Bronchial epithelial cell (primary cell): ENCODE data around the gene GJC2. TPM values are rescaled to one million over a fixed set of nuclear protein-coding genes. Genes with fewer than 3 reads are reported as not detected.

Experiments used
- DNase-seq: peaks from one replicate; pipeline ENCODE4 v3.0.0-alpha.2; 2010; ENCODE audit warnings: low read depth
- FAIRE-seq: peaks from 2 replicates; lab custom pipeline; 2011; peaks lifted over from hg19 to GRCh38; lab: Jason Lieb, UNC
- H3K27me3 ChIP-seq: 2 replicates; pipeline ENCODE4 v1.5.1; 2011; ENCODE audit warnings: low read length; ENCODE audit not compliant: control insufficient read depth, insufficient read depth
- H3K36me3 ChIP-seq: 2 replicates; pipeline ENCODE4 v1.5.1; 2011; ENCODE audit warnings: low read length; ENCODE audit not compliant: control insufficient read depth, insufficient read depth
- H3K4me3 ChIP-seq: 2 replicates; pipeline ENCODE4 v1.5.1; 2011; ENCODE audit warnings: mild to moderate bottlenecking, low read depth, low read length, control low read depth
- CTCF ChIP-seq: IDR thresholded peaks from 2 replicates; pipeline ENCODE4 v1.5.1; 2011; ENCODE audit warnings: mild to moderate bottlenecking, moderate library complexity, low read length, control low read depth, inconsistent platforms; ENCODE audit not compliant: insufficient read depth, severe bottlenecking
- total RNA-seq: library from RNA; depleted of rRNA; stranded (reverse); fragments of >200 nt; gene quantifications from 2 replicates; pipeline ENCODE4 v1.2.1, GENCODE V29; 2014

GJC2 gene
- total RNA-seq, 1 donor from 2014 or later = 5.5 TPM

- Histone ChIP-seq H3K27me3 (peaks cover 5% of the 10 kb centered on the region), H3K4me3 (no peak overlapping the region), H3K36me3 (no peaks in the 10 kb centered on the region)
- no peak for TF ChIP-seq CTCF
- FAIRE-seq = no peak
- DNase-seq = peak; percentile 59
Measured at GRCh38 chr1:228161362-228161761, 11.6 kb downstream of the GJC2 start.

- Histone ChIP-seq H3K27me3 (peaks cover 5% of the 10 kb centered on the region), H3K36me3 (no peaks in the 10 kb centered on the region), H3K4me3 (no peak overlapping the region)
- TF ChIP-seq CTCF = no peak
- no peak for DNase-seq
- FAIRE-seq = no peak
Measured at GRCh38 chr1:228161866-228162265, 12.1 kb downstream of the GJC2 start.

- peak; percentile 61 for DNase-seq
- no peak overlapping the region for H3K4me3 ChIP-seq
- TF ChIP-seq CTCF = no peak
Measured at GRCh38 chr1:228162286-228163006, 12.7 kb downstream of the GJC2 start.

DNA sequence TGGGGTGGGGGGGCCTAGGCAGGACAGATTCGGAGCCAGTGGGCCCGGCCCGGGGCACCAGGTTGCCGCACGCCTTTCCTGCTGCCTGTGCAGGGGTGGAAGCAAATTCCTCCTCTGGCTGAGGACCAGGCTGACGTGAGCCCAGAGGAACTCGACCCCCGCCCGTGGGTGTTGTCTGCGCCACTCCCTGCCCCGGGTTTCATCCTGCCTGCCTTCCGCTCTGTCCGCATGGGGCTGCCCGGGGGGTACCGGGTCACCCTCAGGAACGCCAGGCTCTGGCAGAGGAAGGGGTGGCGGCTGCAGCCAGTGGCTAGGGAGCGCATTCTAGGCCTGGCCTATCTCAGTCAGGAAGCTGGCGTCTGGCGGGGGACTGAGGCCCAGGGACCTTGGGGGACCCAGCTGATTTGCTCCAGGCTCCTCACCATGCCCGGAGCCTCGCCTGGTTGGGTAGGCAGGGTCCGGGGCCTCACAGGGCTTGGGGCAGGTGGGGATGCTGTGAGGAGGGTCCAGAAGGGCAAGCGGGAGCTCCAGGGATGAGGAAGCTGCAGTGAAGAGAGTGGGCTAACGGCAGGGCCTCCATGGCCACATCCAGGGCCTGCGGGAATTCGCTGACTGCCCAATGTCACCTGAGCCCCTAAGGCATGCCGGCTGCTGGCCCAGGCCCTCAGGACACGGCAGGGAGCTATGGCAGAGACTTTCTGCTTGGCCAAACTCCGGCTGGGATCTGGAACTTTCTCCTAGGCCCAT lies 13.4 kb downstream of the GJC2 start:
- Histone ChIP-seq H3K27me3 (peaks cover 5% of the 10 kb centered on the region), H3K4me3 (no peak overlapping the region), H3K36me3 (no peaks in the 10 kb centered on the region)
- TF ChIP-seq CTCF = no peak
- peak; percentile 82 for DNase-seq
- FAIRE-seq = no peak

More at GRCh38 chr1:228162286-228163006, 12.7 kb downstream of the GJC2 start:
- H3K36me3 ChIP-seq = no peaks in the 10 kb centered on the region
- H3K27me3 ChIP-seq = peaks cover 5% of the 10 kb centered on the region
- FAIRE-seq = no peak

GRCh38 chr1:228163776-228164519 lies 14.2 kb downstream of the GJC2 start:
- TF ChIP-seq CTCF = no peak
- DNase-seq (no peak), FAIRE-seq (no peak)
- peaks cover 2% of the 10 kb centered on the region for H3K27me3 ChIP-seq
- H3K36me3 ChIP-seq = no peaks in the 10 kb centered on the region
- no peak overlapping the region for H3K4me3 ChIP-seq
